ENCODE results near the gene MAN2B1. TPM values are rescaled to one million over a fixed set of nuclear protein-coding genes. Genes with fewer than 3 reads are reported as not detected.

MAN2B1 gene
- polyA plus RNA-seq, 3 donors = 218 to 305 (median 295) TPM

GRCh38 chr19:12692960-12693359 is 26.4 kb upstream of the MAN2B1 start:
- H2AFZ ChIP-seq (ENCODE audit: insufficient read depth, low read depth, low read length, poor library complexity, severe bottlenecking) = no peak overlapping the region
- Mint-ChIP-seq H3K9me3 (no peaks in the 10 kb centered on the region), H3K27ac (no peak overlapping the region), H3K27me3 (ENCODE audit: low read depth in 3 of 3) (peaks cover 0 to 1% (median 0%) of the 10 kb centered on the region in 3 donors), H3K4me1 (peaks cover 17% of the 10 kb centered on the region), H3K36me3 (no peaks in the 10 kb centered on the region), H3K4me3 (no peak overlapping the region)
- no peaks in the 10 kb centered on the region for H3K27me3 ChIP-seq (ENCODE audit: control insufficient read depth in 2 of 2, insufficient read depth in 2 of 2, low read length in 2 of 2)
- H3K4me1 ChIP-seq (ENCODE audit: control insufficient read depth in 1 of 2, insufficient read depth in 2 of 2, low read length in 2 of 2) = peaks cover 22 to 24% of the 10 kb centered on the region in 2 donors
- no peaks in the 10 kb centered on the region for H3K79me2 ChIP-seq (ENCODE audit: insufficient read depth, low read length)
- whole genome bisulfite sequencing (ENCODE audit: insufficient coverage) = 91% methylated on average over 5 of the region's 5 CpGs
- intact Hi-C loops (cut with micrococcal nuclease) = no loop called here
- H3K4me3 ChIP-seq (replicated peaks in 1 of 3; ENCODE audit: low read depth in 2 of 3, low read length in 3 of 3) = no peak overlapping the region
- no peaks in the 10 kb centered on the region for H3K9me3 ChIP-seq (replicated peaks in 1 of 2; ENCODE audit: control insufficient read depth in 1 of 2, insufficient read depth in 1 of 2, low read length in 2 of 2)
- H3K27ac ChIP-seq (ENCODE audit: low read depth in 1 of 2, low read length in 2 of 2) = no peak overlapping the region
- no peak for DNase-seq
- H3K36me3 ChIP-seq (replicated peaks in 1 of 2; ENCODE audit: control insufficient read depth in 1 of 2, insufficient read depth in 2 of 2, low read length in 2 of 2) = peaks cover 0 to under 1% of the 10 kb centered on the region in 2 donors
- no peak for TF ChIP-seq CTCF (IDR thresholded peaks at IDR 0.05)
- no peaks in the 10 kb centered on the region for H4K20me1 ChIP-seq (ENCODE audit: insufficient read depth, low read length)
- no peak overlapping the region for H3K9ac ChIP-seq (ENCODE audit: insufficient read depth, low read length, poor library complexity, severe bottlenecking)
- H3K4me2 ChIP-seq (replicated peaks; ENCODE audit: extremely low read depth, low read length, poor library complexity, severe bottlenecking) = no peak overlapping the region

DNA sequence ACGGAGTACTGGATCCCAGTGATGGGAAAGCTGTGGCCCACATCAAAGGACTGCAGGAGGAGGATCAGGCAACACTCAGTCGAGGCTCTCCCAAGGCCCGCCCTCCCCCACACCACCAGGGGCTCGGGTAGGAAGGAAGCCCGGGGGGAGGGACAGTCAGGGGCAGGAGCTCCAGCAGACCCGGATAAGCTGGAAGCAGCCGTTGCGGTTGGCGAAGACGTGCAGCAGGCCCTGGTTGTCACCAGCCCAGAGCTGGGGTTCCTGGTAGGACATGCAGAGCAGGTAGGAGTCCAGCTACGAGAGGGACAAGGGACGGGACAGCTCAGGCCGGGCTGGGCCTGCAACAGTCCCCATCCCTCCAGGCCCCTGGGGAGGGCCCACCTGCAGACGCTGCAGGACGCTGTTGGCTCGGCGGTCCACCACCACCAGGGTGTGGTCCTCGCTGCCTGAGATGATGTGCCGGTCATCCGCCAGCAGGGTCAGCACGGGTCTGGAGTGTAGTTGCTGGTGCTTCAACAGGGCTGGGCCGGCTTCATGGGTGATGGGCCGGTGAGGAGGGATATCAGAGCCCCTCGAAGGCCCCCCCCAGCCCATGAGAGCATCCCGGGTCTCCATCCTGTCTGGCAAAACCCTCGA is 23.2 kb upstream of the MAN2B1 start:
- Histone ChIP-seq H3K9ac (ENCODE audit: insufficient read depth, low read length, poor library complexity, severe bottlenecking) (no peak overlapping the region), H3K79me2 (ENCODE audit: insufficient read depth, low read length) (no peaks in the 10 kb centered on the region), H2AFZ (ENCODE audit: insufficient read depth, low read depth, low read length, poor library complexity, severe bottlenecking) (no peak overlapping the region), H3K27me3 (ENCODE audit: control insufficient read depth in 2 of 2, insufficient read depth in 2 of 2, low read length in 2 of 2) (no peaks in the 10 kb centered on the region), H3K9me3 (replicated peaks in 1 of 2; ENCODE audit: control insufficient read depth in 1 of 2, insufficient read depth in 1 of 2, low read length in 2 of 2) (no peaks in the 10 kb centered on the region), H3K36me3 (replicated peaks in 1 of 2; ENCODE audit: control insufficient read depth in 1 of 2, insufficient read depth in 2 of 2, low read length in 2 of 2) (peaks cover 0 to 2% of the 10 kb centered on the region in 2 donors), H3K4me3 (replicated peaks in 1 of 3; ENCODE audit: low read depth in 2 of 3, low read length in 3 of 3) (no peak overlapping the region), H3K27ac (ENCODE audit: low read depth in 1 of 2, low read length in 2 of 2) (no peak overlapping the region), H3K4me2 (replicated peaks; ENCODE audit: extremely low read depth, low read length, poor library complexity, severe bottlenecking) (no peak overlapping the region), H3K4me1 (ENCODE audit: control insufficient read depth in 1 of 2, insufficient read depth in 2 of 2, low read length in 2 of 2) (no peaks in the 10 kb centered on the region), H4K20me1 (ENCODE audit: insufficient read depth, low read length) (no peaks in the 10 kb centered on the region)
- Mint-ChIP-seq H3K27me3 (ENCODE audit: low read depth in 3 of 3) (peaks cover 0 to 1% (median 0%) of the 10 kb centered on the region in 3 donors), H3K36me3 (no peaks in the 10 kb centered on the region), H3K4me3 (no peak overlapping the region), H3K9me3 (no peaks in the 10 kb centered on the region), H3K4me1 (peaks cover 8% of the 10 kb centered on the region), H3K27ac (no peak overlapping the region)
- WGBS (ENCODE audit: insufficient coverage) = 33% methylated on average over 18 of the region's 26 CpGs
- no peak for TF ChIP-seq CTCF (IDR thresholded peaks at IDR 0.05)
- no peak for DNase-seq
- intact Hi-C loops (cut with micrococcal nuclease) = no loop called here

Measured in CD14-positive monocyte (primary cell).